DOHH2 (cell line): Measurements from ENCODE around the gene MVB12B.

ENCODE experiments used
- H3F3A ChIP-seq: fragments of 200-600 bp; sonication (generic), shearing (Covaris generic); 2 replicates; pipeline ENCODE4 v1.6.0; 2016; ENCODE audit warnings: antibody characterized with exemption, mild to moderate bottlenecking; ENCODE audit not compliant: control insufficient read depth, insufficient read depth
- H3K27ac ChIP-seq: fragments of 200-600 bp; sonication (generic); 2 replicates; pipeline ENCODE4 v1.5.1; 2014; ENCODE audit warnings: low read depth, mild to moderate bottlenecking, low read length, moderate library complexity
- H3K27me3 ChIP-seq: fragments of 200-600 bp; sonication (generic); 2 replicates; pipeline ENCODE4 v1.6.1; 2014; ENCODE audit warnings: mild to moderate bottlenecking, low read length, mixed read lengths; ENCODE audit not compliant: control insufficient read depth
- H3K36me3 ChIP-seq: fragments of 200-600 bp; sonication (generic); 2 replicates; pipeline ENCODE4 v1.6.1; 2014; ENCODE audit warnings: mild to moderate bottlenecking, low read length, moderate library complexity, mixed read lengths; ENCODE audit not compliant: control insufficient read depth
- H3K4me1 ChIP-seq: fragments of 200-600 bp; sonication (generic); 2 replicates; pipeline ENCODE4 v1.6.1; 2014; ENCODE audit warnings: mild to moderate bottlenecking, low read length, mixed read lengths; ENCODE audit not compliant: control insufficient read depth
- H3K4me2 ChIP-seq: fragments of 200-600 bp; sonication (generic); 2 replicates; pipeline ENCODE4 v1.6.0; 2014; ENCODE audit warnings: mild to moderate bottlenecking, low read length, moderate library complexity
- H3K4me3 ChIP-seq: fragments of 200-600 bp; sonication (generic); 2 replicates; pipeline ENCODE4 v1.5.1; 2014; ENCODE audit warnings: mild to moderate bottlenecking, low read length, mixed read lengths
- H3K79me2 ChIP-seq: fragments of 200-600 bp; sonication (generic); 2 replicates; pipeline ENCODE4 v1.6.1; 2014; ENCODE audit warnings: mild to moderate bottlenecking, low read length, mixed read lengths; ENCODE audit not compliant: control insufficient read depth
- H3K9me2 ChIP-seq: fragments of 200-600 bp; sonication (generic); replicated peaks from 2 replicates; pipeline ENCODE4 v1.6.1; 2014; ENCODE audit warnings: mild to moderate bottlenecking, low read length, mixed read lengths; ENCODE audit not compliant: control insufficient read depth
- H3K9me3 ChIP-seq: fragments of 200-600 bp; sonication (generic); 2 replicates; pipeline ENCODE4 v1.6.1; 2014; ENCODE audit warnings: antibody characterized with exemption, low read length, mixed read lengths; ENCODE audit not compliant: control insufficient read depth, insufficient read depth
- H4K20me1 ChIP-seq: fragments of 200-600 bp; sonication (generic); 2 replicates; pipeline ENCODE4 v1.6.0; 2014; ENCODE audit warnings: low read depth, mild to moderate bottlenecking, antibody characterized with exemption, low read length, moderate library complexity; ENCODE audit not compliant: control insufficient read depth, insufficient read depth
- CTCF ChIP-seq: fragments of 200-600 bp; sonication (generic); IDR thresholded peaks from one replicate; pipeline ENCODE4 v1.5.1; 2014; ENCODE audit warnings: antibody characterized with exemption, mild to moderate bottlenecking, low read depth, low read length; ENCODE audit not compliant: poor library complexity, severe bottlenecking
- EZH2phosphoT487 ChIP-seq: fragments of 200-600 bp; sonication (generic); IDR thresholded peaks from 2 replicates; pipeline ENCODE4 v1.6.1; 2017; ENCODE audit warnings: borderline replicate concordance, mild to moderate bottlenecking, antibody characterized with exemption, low read length, moderate library complexity, mixed read lengths

Gene MVB12B

GRCh38 chr9:126423916-126424185 is 97.2 kb downstream of the MVB12B start:
- no peak overlapping the region for H3K4me3 ChIP-seq
- no peaks in the 10 kb centered on the region for H3K4me1 ChIP-seq
- H3K36me3 ChIP-seq: no peaks in the 10 kb centered on the region
- no peaks in the 10 kb centered on the region for H3K79me2 ChIP-seq
- H3K9me2 ChIP-seq: no peaks in the 10 kb centered on the region
- no peak overlapping the region for H3K4me2 ChIP-seq
- H3K27ac ChIP-seq: no peak overlapping the region
- H3K27me3 ChIP-seq: peaks cover 34% of the 10 kb centered on the region
- no peaks in the 10 kb centered on the region for H3K9me3 ChIP-seq
- TF ChIP-seq EZH2phosphoT487 (no peak), CTCF (no peak)
- H3F3A ChIP-seq: no peaks in the 10 kb centered on the region
- H4K20me1 ChIP-seq: no peaks in the 10 kb centered on the region

- H3K36me3 ChIP-seq: no peaks in the 10 kb centered on the region
Observed at GRCh38 chr9:126424511-126424910, 97.9 kb downstream of the MVB12B start.

GRCh38 chr9:126428534-126429175 is 102.0 kb downstream of the MVB12B start:
- no peaks in the 10 kb centered on the region for H3K9me2 ChIP-seq
- no peaks in the 10 kb centered on the region for H3K9me3 ChIP-seq
- no peaks in the 10 kb centered on the region for H3K79me2 ChIP-seq
- no peak overlapping the region for H3K27ac ChIP-seq
- H3F3A ChIP-seq: no peaks in the 10 kb centered on the region
- no peaks in the 10 kb centered on the region for H4K20me1 ChIP-seq
- no peak overlapping the region for H3K4me3 ChIP-seq
- no peaks in the 10 kb centered on the region for H3K4me1 ChIP-seq
- no peak overlapping the region for H3K4me2 ChIP-seq
- H3K36me3 ChIP-seq: no peaks in the 10 kb centered on the region
- TF ChIP-seq EZH2phosphoT487 (no peak), CTCF (no peak)
- peaks cover 42% of the 10 kb centered on the region for H3K27me3 ChIP-seq

More at GRCh38 chr9:126424511-126424910, 97.9 kb downstream of the MVB12B start:
- TF ChIP-seq EZH2phosphoT487 (no peak), CTCF (no peak)
- no peak overlapping the region for H3K27ac ChIP-seq
- H3K27me3 ChIP-seq: peaks cover 33% of the 10 kb centered on the region
- H3K4me1 ChIP-seq: no peaks in the 10 kb centered on the region
- no peaks in the 10 kb centered on the region for H3K9me2 ChIP-seq
- H3K4me3 ChIP-seq: no peak overlapping the region
- no peaks in the 10 kb centered on the region for H3K79me2 ChIP-seq
- no peaks in the 10 kb centered on the region for H4K20me1 ChIP-seq
- no peaks in the 10 kb centered on the region for H3F3A ChIP-seq
- H3K9me3 ChIP-seq: no peaks in the 10 kb centered on the region
- no peak overlapping the region for H3K4me2 ChIP-seq

GRCh38 chr9:126429190-126429589 is 102.6 kb downstream of the MVB12B start:
- Histone ChIP-seq H3K9me2 (no peaks in the 10 kb centered on the region), H3K4me1 (no peaks in the 10 kb centered on the region), H4K20me1 (no peaks in the 10 kb centered on the region), H3F3A (no peaks in the 10 kb centered on the region), H3K4me2 (no peak overlapping the region), H3K27me3 (peaks cover 42% of the 10 kb centered on the region), H3K4me3 (no peak overlapping the region), H3K27ac (no peak overlapping the region), H3K79me2 (no peaks in the 10 kb centered on the region), H3K9me3 (no peaks in the 10 kb centered on the region), H3K36me3 (no peaks in the 10 kb centered on the region)
- TF ChIP-seq CTCF: no peak
- no peak for TF ChIP-seq EZH2phosphoT487
